Measurements from ENCODE around the gene EML4.
"Not testable (repeated sequence)": the region's sequence is repeated elsewhere in the genome, so short reads cannot be mapped to it uniquely, and the experiment has no call there.

Gene EML4

GRCh38 chr2:42268528-42269151 lies 99.5 kb downstream of the EML4 start:
- in situ Hi-C loops (cut with MboI; ENCODE audit: low sequenced_read_pairs, unreplicated experiment), result no loop called here
- DNase-seq (ENCODE audit: low spot score), result no peak
- TF ChIP-seq, protein P1, sequence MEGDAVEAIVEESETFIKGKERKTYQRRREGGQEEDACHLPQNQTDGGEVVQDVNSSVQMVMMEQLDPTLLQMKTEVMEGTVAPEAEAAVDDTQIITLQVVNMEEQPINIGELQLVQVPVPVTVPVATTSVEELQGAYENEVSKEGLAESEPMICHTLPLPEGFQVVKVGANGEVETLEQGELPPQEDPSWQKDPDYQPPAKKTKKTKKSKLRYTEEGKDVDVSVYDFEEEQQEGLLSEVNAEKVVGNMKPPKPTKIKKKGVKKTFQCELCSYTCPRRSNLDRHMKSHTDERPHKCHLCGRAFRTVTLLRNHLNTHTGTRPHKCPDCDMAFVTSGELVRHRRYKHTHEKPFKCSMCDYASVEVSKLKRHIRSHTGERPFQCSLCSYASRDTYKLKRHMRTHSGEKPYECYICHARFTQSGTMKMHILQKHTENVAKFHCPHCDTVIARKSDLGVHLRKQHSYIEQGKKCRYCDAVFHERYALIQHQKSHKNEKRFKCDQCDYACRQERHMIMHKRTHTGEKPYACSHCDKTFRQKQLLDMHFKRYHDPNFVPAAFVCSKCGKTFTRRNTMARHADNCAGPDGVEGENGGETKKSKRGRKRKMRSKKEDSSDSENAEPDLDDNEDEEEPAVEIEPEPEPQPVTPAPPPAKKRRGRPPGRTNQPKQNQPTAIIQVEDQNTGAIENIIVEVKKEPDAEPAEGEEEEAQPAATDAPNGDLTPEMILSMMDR (IDR thresholded peaks at IDR 0.05; ENCODE audit: borderline replicate concordance, control extremely low read depth, extremely low read depth, insufficient read depth, missing control alignments), result no peak

- TF ChIP-seq, protein P1 (IDR thresholded peaks at IDR 0.05; ENCODE audit: borderline replicate concordance, control extremely low read depth, extremely low read depth, insufficient read depth, missing control alignments), result no peak
- in situ Hi-C loops (cut with MboI; ENCODE audit: low sequenced_read_pairs, unreplicated experiment), result no loop called here
- no peak for DNase-seq (ENCODE audit: low spot score)
Observed at GRCh38 chr2:42270757-42271156, 101.6 kb downstream of the EML4 start.

DNA sequence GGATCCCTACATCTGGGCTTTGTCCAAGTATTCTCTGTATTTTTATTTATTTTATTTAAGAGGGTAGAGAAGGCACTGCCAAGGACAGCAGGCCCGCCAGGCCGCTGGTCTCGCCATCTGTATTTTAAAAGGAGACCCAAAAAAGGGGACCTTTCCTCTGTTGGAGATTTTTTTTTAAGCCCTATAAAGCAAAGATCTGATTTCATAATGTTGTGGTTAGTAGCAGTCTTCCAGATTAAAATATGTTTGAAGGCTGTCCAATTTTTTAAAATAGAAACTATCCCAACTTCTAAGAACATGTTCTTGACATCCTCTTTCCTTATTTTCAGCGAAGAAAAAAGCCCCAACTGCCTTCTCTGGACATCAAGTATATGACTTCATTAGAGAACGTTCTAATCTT lies 102.1 kb downstream of the EML4 start:
- DNase-seq (ENCODE audit: low spot score); in situ Hi-C loops (cut with MboI; ENCODE audit: low sequenced_read_pairs, unreplicated experiment): not testable (repeated sequence)

DNA sequence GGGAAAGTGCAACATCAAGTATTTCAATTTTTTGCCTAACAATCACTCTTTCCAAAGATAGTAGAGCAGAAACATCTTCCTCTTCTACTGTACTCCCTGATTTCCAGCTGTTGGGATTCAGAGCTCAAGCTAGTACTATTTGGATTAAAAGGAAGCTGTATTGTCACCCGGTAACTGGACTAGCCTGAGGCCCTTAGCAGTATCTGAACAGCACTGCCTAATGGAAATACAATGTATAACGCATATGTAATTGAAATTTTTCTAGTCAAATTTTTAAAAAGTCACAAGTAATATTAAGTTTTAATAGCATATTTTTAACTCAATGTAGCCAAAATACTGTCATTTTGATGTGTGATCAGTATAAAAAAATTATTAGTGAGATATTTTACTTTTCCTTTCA lies 105.7 kb downstream of the EML4 start:
- TF ChIP-seq, protein P1 (IDR thresholded peaks at IDR 0.05; ENCODE audit: borderline replicate concordance, control extremely low read depth, extremely low read depth, insufficient read depth, missing control alignments), result no peak
- in situ Hi-C loops (cut with MboI; ENCODE audit: low sequenced_read_pairs, unreplicated experiment), result no loop called here
- no peak for DNase-seq (ENCODE audit: low spot score)

DNA sequence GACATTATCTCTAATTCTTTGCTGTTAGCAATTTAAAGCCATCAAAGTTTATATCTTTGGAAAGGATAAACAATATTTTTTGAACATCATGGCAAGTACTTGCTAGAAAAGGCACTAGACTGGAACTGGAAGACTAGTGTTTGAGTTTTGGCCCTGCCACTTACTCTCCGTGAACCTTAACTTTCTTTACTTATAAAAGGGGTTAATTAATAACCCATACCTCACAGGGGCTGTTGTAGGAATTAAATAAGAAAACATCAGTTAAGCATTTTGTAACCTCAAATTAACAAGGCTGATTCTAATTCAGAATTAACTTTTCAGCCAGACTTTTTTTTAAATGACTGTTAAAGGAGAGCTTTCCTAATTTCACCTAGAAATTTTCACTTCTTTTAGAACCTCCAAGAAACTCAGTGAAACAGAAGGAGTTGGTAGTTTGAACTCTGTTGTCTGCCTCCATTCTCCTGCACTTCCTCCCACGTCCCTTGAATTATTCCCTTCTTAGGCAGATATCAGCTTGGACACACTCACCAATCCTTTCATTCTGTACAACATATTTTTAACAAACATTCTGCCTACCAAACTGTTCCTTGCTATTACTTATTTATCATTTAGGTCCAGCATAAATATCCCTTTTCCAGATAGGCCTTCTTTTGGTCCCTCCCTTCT lies 112.4 kb downstream of the EML4 start:
- in situ Hi-C loops (cut with MboI; ENCODE audit: low sequenced_read_pairs, unreplicated experiment), result no loop called here
- TF ChIP-seq, protein P1 (IDR thresholded peaks at IDR 0.05; ENCODE audit: borderline replicate concordance, control extremely low read depth, extremely low read depth, insufficient read depth, missing control alignments), result no peak
- DNase-seq (ENCODE audit: low spot score), result no peak

GRCh38 chr2:42284019-42284418 lies 114.9 kb downstream of the EML4 start:
- TF ChIP-seq, protein P1 (IDR thresholded peaks at IDR 0.05; ENCODE audit: borderline replicate concordance, control extremely low read depth, extremely low read depth, insufficient read depth, missing control alignments), result no peak
- DNase-seq (ENCODE audit: low spot score), result no peak
- in situ Hi-C loops (cut with MboI; ENCODE audit: low sequenced_read_pairs, unreplicated experiment), result no loop called here

- no peak for DNase-seq (ENCODE audit: low spot score)
- in situ Hi-C loops (cut with MboI; ENCODE audit: low sequenced_read_pairs, unreplicated experiment), result no loop called here
Observed at GRCh38 chr2:42286268-42286946, 117.3 kb downstream of the EML4 start.

More at GRCh38 chr2:42286268-42286946, 117.3 kb downstream of the EML4 start:
- TF ChIP-seq, protein P1 (IDR thresholded peaks at IDR 0.05; ENCODE audit: borderline replicate concordance, control extremely low read depth, extremely low read depth, insufficient read depth, missing control alignments), result no peak

All from GM13976 (cell line).